DND-41 (cell line): ENCODE data around the gene SLC35F3.

Experiments
- EZH2 ChIP-seq: IDR thresholded peaks from 3 replicates; pipeline ENCODE4 v1.6.1; 2012; ENCODE audit warnings: borderline replicate concordance, low read depth, mild to moderate bottlenecking, moderate library complexity, low read length, inconsistent platforms; ENCODE audit not compliant: severe bottlenecking
- TF ChIP-seq, protein P1 (sequence below): IDR thresholded peaks from 2 replicates; pipeline ENCODE4 v1.5.1; 2012; ENCODE audit warnings: borderline replicate concordance, low read length, moderate library complexity, mild to moderate bottlenecking; ENCODE audit not compliant: poor library complexity, severe bottlenecking; ENCODE audit errors: extremely low read depth

GRCh38 chr1:234123867-234124266, 219.4 kb downstream of the SLC35F3 start:
- TF ChIP-seq, protein P1, sequence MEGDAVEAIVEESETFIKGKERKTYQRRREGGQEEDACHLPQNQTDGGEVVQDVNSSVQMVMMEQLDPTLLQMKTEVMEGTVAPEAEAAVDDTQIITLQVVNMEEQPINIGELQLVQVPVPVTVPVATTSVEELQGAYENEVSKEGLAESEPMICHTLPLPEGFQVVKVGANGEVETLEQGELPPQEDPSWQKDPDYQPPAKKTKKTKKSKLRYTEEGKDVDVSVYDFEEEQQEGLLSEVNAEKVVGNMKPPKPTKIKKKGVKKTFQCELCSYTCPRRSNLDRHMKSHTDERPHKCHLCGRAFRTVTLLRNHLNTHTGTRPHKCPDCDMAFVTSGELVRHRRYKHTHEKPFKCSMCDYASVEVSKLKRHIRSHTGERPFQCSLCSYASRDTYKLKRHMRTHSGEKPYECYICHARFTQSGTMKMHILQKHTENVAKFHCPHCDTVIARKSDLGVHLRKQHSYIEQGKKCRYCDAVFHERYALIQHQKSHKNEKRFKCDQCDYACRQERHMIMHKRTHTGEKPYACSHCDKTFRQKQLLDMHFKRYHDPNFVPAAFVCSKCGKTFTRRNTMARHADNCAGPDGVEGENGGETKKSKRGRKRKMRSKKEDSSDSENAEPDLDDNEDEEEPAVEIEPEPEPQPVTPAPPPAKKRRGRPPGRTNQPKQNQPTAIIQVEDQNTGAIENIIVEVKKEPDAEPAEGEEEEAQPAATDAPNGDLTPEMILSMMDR, result no peak
- no peak for TF ChIP-seq EZH2
